HPDE6-E6E7 (cell line): ENCODE data around the gene MARVELD2.
A peak's percentile ranks its signal among the peaks of the same experiment; 100 is the strongest.
"Not testable (repeated sequence)": the region's sequence is repeated elsewhere in the genome, so short reads cannot be mapped to it uniquely, and the experiment has no call there.

Experiments
- DNase-seq: peaks from one replicate; pipeline ENCODE4 v3.0.0; 2011; ENCODE audit warnings: missing footprints; ENCODE audit errors: extremely low spot score

The MARVELD2 gene

DNA sequence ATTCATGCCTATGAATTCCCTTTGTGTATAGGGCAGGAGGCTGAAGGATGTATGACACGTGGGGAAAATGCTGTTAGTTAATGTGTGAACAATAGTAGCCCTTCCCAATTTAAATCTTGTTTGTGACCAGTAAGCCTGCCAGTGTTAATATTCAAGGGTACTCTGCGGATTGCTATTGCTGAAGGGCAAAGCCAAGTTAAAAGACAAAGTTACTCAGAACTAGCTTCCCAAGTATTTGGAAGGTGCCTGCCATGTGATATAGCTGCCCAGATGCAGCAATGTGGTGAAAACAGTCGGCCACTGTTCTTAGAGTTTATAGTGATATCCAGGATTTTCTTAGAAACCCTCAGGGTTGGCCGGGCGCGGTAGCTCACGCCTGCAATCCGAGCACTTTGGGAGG, 34.6 kb downstream of the MARVELD2 start:
- DNase-seq = no peak

- DNase-seq = peak; percentile 79
These were observed 35.2 kb downstream of the MARVELD2 start for GRCh38 chr5:69450116-69450515.

GRCh38 chr5:69450527-69450926, 35.6 kb downstream of the MARVELD2 start:
- not testable (repeated sequence) for DNase-seq

GRCh38 chr5:69451941-69452647, 37.2 kb downstream of the MARVELD2 start:
- no peak for DNase-seq

- DNase-seq = not testable (repeated sequence)
These were observed 38.6 kb downstream of the MARVELD2 start for GRCh38 chr5:69453487-69453886.

GRCh38 chr5:69454460-69455249, 39.7 kb downstream of the MARVELD2 start:
- no peak for DNase-seq

DNA sequence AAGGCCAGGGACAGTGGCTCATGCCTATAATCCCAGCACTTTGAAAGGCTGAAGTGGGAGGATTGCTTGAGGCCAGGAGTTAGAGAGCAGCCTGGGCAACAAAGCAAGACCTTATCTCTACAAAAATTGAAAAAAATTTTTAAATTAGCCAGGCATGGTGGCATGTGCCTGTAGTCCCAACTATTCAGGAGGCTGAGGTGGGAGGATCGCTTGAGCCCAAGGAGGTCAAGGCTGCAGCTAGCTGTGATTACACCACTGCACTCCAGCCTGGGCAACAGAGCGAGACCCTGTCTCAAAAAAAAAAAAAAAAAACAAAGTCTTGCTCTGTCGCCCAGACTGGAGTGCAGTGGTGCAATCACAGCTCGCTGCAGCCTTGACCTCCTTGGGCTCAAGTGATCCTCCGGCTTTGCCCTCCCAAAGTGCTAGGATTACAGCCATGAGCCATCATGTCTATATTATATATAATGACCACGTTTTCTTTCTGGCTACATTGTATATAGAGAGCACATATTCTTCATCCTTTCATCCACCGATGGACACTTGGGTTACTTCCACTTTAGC, 40.6 kb downstream of the MARVELD2 start:
- not testable (repeated sequence) for DNase-seq

DNA sequence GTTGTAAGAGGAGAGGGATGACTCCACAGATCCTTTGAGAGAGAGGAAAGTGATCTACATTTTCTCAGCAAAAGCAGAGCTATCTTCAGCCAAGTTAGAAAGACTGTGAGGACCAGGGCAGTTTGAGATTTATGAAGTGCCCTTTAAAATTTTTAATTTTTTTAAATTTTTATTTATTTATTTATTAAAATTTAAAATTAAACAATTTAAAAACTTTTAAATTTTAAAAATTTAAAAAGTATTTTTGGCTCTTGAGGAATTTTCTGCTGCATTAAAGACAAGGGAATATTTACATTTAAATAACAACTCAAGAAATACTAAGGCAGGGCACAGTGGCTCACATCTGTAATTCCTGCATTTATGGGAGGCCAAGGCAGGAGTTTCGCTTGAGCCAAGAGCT, 47.3 kb downstream of the MARVELD2 start:
- no peak for DNase-seq

- DNase-seq = not testable (repeated sequence)
These were observed 51.5 kb downstream of the MARVELD2 start for GRCh38 chr5:69466375-69466774.

GRCh38 chr5:69467442-69468225, 52.7 kb downstream of the MARVELD2 start:
- DNase-seq = no peak

DNA sequence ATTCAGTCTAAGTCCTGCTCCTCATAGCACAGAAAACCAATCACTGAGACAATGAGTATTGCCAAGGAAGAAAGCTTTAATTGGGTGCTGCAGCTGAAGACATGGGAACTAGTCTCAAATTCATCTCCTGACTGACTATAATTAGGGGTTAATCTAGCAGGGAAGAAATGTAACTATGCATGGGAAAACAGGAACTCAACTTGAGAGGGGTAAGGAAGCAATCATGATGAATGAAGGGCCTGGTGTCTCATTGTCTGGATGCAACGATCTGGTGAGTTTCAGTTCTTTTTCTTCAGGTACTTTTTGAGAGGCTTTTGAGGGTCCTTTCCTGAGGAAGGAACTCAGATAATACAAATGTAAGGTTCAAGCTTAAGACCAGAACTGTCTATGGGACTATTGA, 53.7 kb downstream of the MARVELD2 start:
- DNase-seq = no peak

GRCh38 chr5:69471516-69471915, 56.6 kb downstream of the MARVELD2 start:
- not testable (repeated sequence) for DNase-seq

- not testable (repeated sequence) for DNase-seq
These were observed 57.7 kb downstream of the MARVELD2 start for GRCh38 chr5:69472535-69473143.

GRCh38 chr5:69477170-69477569, 62.3 kb downstream of the MARVELD2 start:
- no peak for DNase-seq

DNA sequence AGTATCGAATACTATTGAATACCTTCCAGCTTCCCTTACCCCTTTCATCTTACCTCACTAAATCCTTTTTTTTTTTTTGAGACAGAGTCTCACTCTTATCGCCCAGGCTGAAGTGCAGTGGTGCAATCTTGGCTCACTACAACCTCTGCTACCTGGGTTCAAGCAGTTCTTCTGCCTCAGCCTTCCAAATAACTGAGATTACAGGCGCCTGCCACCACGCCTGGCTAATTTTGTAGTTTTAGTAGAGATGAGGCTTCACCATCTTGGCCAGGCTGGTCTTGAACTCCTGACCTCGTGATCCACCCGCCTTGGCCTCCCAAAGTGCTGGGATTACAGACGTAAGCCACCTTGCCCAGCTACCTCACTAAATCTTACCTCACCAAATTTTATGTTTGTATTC, 63.4 kb downstream of the MARVELD2 start:
- not testable (repeated sequence) for DNase-seq

DNA sequence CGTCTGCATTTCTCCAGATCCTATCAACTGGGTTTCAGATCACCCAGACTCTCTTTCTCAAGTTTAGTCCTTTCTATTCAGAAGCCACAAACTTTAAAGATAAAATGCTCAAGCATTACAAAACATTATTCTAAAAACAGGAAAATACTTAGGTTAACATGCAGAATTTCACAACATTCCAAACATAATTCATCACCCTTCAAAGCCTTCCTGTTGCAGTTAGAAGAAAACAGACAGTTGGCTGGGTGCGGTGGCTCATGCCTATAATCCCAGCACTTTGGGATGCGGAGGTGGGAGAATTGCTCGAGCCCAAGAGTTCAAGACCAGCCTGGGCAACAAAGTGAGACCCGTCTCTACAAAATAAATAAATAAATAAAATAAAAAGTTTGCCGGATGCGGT, 70.0 kb downstream of the MARVELD2 start:
- no peak for DNase-seq

GRCh38 chr5:69485471-69485870, 70.6 kb downstream of the MARVELD2 start:
- DNase-seq = no peak

DNA sequence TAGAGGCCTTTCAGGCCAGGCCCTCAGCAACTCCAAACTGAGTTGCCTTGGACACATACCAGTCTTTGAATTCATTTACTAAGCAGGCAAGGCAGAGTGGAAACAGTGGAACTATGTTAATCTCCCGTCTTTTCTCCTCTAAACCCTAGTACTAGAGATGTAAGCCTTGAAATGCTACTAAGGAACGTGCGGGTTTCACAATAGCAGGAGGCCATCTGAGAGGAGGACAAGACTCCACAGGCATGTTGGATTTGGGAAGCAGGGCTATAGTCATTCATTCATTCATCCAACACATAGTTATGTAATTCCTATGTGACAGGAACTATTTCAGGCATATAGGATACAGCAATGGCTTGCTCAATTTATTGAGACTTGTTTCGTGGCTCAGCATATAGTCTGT, 74.3 kb downstream of the MARVELD2 start:
- no peak for DNase-seq

DNA sequence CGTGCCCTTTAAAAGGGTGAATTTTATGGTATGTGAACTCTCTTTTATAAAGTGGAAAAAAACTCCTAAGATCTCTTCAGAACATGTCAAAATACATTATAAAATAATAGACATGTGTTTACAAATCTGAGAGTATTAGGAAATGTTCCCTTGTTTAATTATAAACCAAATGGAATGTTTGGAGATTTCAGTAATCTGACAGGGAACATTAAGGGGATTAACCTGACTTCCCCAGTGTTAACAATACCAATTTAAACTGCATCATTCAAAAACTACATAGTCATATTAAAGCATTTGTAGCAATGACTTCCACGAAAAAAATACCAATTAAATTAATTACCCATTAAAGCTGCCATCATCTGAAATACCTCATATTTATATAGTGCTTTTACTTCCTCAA, 76.1 kb downstream of the MARVELD2 start:
- DNase-seq = no peak

DNA sequence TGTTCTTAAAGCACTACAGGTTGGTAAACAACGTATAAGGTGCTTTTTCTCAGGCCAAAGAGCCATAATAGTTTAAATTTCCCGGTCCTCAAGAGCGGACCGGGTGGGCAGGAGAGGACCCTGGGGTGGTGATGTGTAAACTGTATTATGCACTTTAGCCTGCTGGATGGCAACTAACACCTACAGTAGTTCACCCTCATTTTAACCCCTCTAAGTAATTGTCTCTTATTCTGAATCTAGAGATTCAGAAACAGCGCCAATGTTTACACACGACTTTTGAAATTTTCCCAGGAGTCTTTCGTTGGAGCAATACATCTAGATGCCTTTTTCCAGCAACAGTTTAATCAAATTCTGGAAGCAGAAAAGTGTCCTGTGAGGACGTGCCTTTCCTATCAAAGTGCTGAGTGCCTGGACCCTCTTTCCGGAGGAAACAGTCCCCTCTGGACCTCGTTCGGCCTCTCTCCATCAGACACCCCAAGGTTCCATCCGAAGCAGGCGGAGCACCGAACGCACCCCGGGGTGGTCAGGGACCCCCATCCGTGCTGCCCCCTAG, 77.0 kb downstream of the MARVELD2 start:
- DNase-seq = no peak

GRCh38 chr5:69492391-69492922, 77.5 kb downstream of the MARVELD2 start, which contains the start of gene OCLN:
Gene OCLN (plus strand): TSS chr5:69492790. CDS start chr5:69504245, 11,455 bp downstream.
- peak; percentile 78 for DNase-seq
